Karpas-422 (cell line): ENCODE results near the gene GJA3. TPM values are rescaled to one million over a fixed set of nuclear protein-coding genes. Genes with fewer than 3 reads are reported as not detected.

Source experiments
- DNase-seq: peaks from one replicate; pipeline ENCODE4 v3.0.0-alpha.2; 2015
- H2AFZ ChIP-seq: fragments of 200-600 bp; sonication (generic); 2 replicates; pipeline ENCODE4 v1.6.1; 2014; ENCODE audit warnings: antibody characterized with exemption, low read length, mixed read lengths
- H3K27ac ChIP-seq: fragments of 200-600 bp; sonication (generic); 2 replicates; pipeline ENCODE4 v1.5.1; 2014; ENCODE audit warnings: mild to moderate bottlenecking, low read length, moderate library complexity
- H3K27me3 ChIP-seq: fragments of 200-600 bp; sonication (generic); 2 replicates; pipeline ENCODE4 v1.6.1; 2014; ENCODE audit warnings: low read length, mixed read lengths
- H3K36me3 ChIP-seq: fragments of 200-600 bp; sonication (generic); 2 replicates; pipeline ENCODE4 v1.6.1; 2014; ENCODE audit warnings: low read length, mixed read lengths; ENCODE audit not compliant: insufficient read depth
- H3K4me1 ChIP-seq: fragments of 200-600 bp; sonication (generic); 2 replicates; pipeline ENCODE4 v1.6.1; 2014; ENCODE audit warnings: mild to moderate bottlenecking, low read length, mixed read lengths
- H3K4me2 ChIP-seq: fragments of 200-600 bp; sonication (generic); 2 replicates; pipeline ENCODE4 v1.6.1; 2014; ENCODE audit warnings: low read length, low read depth, mild to moderate bottlenecking; ENCODE audit not compliant: poor library complexity, severe bottlenecking
- H3K4me3 ChIP-seq: fragments of 200-600 bp; sonication (generic); 2 replicates; pipeline ENCODE4 v1.5.1; 2014; ENCODE audit warnings: mild to moderate bottlenecking, antibody characterized with exemption, low read length, mixed read lengths
- H3K79me2 ChIP-seq: fragments of 200-600 bp; sonication (generic); 2 replicates; pipeline ENCODE4 v1.6.1; 2014; ENCODE audit warnings: mild to moderate bottlenecking, low read length, mixed read lengths
- H3K9ac ChIP-seq: fragments of 200-600 bp; sonication (generic); 2 replicates; pipeline ENCODE4 v1.6.0; 2014; ENCODE audit warnings: low read length
- H3K9me2 ChIP-seq: fragments of 200-600 bp; sonication (generic), shearing (Covaris generic); replicated peaks from 2 replicates; pipeline ENCODE4 v1.6.0; 2014; ENCODE audit warnings: mild to moderate bottlenecking, low read length, moderate library complexity; ENCODE audit not compliant: insufficient read depth
- H3K9me3 ChIP-seq: fragments of 300-700, 200-600 bp; sonication (generic); 2 replicates; pipeline ENCODE4 v1.6.1; 2014; ENCODE audit warnings: low read length, mixed read lengths
- H4K20me1 ChIP-seq: fragments of 200-600 bp; sonication (generic); 2 replicates; pipeline ENCODE4 v1.6.1; 2014; ENCODE audit warnings: mild to moderate bottlenecking, antibody characterized with exemption, low read length, low read depth; ENCODE audit not compliant: insufficient read depth
- total RNA-seq: library from RNA; depleted of rRNA; stranded (reverse); fragments of >200 nt; shearing (Covaris generic); gene quantifications from 2 replicates; pipeline ENCODE4 v1.2.3, GENCODE V29; 2014; ENCODE audit warnings: low replicate concordance

The GJA3 gene
- total RNA-seq, 1 experiment from 2014 or later, result 5.0 TPM

DNA sequence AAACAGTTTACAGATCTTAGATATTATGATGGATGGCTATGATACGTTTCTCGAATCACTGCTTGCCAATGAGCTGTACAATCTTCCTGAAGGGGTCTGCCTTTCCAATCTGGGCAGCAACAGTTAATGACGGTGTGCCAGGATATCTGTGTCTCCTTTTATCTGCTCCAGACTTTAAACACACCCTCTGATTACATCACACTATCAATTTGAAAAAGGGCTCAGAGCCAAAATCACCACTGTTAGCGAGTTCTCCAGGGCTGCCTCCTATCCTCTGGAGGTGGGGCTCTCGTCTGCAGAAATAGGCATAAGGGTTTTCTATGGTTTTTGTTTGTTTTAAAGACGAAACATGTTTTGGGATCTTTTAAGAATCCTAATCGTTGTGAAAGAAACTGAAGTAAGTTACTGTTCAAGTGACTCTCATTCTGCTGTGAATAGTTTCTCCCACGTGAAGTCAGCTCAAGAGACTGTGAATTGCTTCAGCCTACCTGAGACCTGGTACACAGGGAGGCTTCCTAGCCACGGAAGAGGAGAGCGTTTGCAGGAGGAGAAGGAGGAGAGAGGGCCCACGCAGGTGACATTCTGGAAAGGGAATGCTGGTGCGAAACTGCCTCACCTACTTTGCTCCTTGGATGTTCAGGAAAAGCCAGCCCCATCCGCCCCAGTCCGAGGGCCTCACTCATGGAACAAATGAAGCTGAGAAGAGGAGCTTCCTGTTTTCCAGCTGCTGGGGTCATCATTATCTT is 15.2 kb upstream of the GJA3 start:
- Histone ChIP-seq H3K36me3 (no peaks in the 10 kb centered on the region), H3K27ac (peak overlapping the region; percentile 97), H3K9me3 (no peaks in the 10 kb centered on the region), H3K9ac (peak overlapping the region; percentile 77), H2AFZ (peak overlapping the region; percentile 52), H3K4me2 (peak overlapping the region; percentile 66), H3K4me3 (0 out of 2 replicates have a peak overlapping the region, but pooled peaks have one; percentile 45), H3K9me2 (no peaks in the 10 kb centered on the region), H3K27me3 (no peaks in the 10 kb centered on the region), H3K79me2 (no peaks in the 10 kb centered on the region), H4K20me1 (no peaks in the 10 kb centered on the region), H3K4me1 (peaks cover 66% of the 10 kb centered on the region)
- DNase-seq, result no peak

DNA sequence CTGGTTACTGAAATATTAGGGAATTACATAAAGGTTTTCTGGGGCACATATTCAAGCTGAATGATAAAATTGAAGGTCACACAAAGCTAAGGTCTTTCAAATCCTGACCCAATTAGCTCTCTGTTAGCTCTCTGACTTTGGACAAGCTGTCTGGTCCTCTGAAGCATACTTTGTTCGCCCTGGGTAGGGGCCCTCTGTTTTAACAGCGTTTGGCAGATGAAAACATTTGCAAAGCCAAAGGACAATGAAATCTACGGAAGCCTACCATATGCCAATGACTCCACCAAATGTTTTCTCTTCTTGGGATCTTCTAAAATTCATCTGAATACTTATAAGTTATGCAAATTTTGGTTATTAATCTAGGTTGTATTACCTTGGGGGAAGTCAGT is 14.5 kb upstream of the GJA3 start:
- Histone ChIP-seq H3K4me3 (peak overlapping the region; percentile 45), H3K36me3 (no peaks in the 10 kb centered on the region), H4K20me1 (no peaks in the 10 kb centered on the region), H3K79me2 (no peaks in the 10 kb centered on the region), H3K9me2 (no peaks in the 10 kb centered on the region), H3K4me1 (peaks cover 73% of the 10 kb centered on the region), H3K4me2 (peak overlapping the region; percentile 66), H2AFZ (peak overlapping the region; percentile 52), H3K9me3 (no peaks in the 10 kb centered on the region), H3K27me3 (no peaks in the 10 kb centered on the region), H3K9ac (peak overlapping the region; percentile 77), H3K27ac (peak overlapping the region; percentile 97)
- peak; percentile 51 for DNase-seq

DNA sequence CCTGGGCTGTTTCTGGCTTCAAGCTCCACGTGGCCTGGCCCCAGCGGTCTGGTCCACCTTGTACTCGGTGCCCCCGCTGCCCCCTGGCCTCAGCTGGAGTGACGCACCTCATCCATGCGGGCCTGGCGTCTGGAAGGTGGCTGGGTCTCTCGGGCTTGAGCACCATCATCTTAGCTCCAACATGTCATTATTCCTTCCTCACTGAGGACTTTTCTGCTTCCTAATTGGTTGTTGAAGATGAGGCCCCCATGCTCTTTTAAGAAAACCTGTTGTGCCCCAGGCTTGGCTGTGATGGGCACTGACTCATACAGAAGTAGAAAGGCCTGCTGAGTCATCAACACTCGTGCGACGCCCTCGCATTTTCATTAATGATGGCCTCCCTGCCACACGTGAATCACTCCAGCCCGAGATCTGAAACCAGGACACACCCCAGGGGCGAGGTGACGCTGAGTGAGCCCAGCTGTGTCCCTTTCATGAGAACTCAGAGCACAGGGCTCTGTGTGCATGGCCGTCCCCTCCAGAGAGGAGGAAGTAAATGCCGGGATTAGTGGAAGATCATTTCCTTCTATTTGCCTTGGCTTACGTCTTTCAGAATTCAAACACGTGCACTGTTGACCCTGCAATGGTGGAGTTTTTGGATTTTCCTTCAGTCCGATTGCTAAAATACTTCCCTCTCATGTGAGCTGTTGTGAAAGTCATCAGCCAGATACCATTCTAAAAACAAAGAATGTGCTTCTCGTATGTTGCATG is 14.0 kb upstream of the GJA3 start:
- Histone ChIP-seq H3K9me3 (no peaks in the 10 kb centered on the region), H3K4me2 (peak overlapping the region; percentile 66), H2AFZ (peak overlapping the region; percentile 52), H3K36me3 (no peaks in the 10 kb centered on the region), H3K9me2 (no peaks in the 10 kb centered on the region), H3K4me1 (peaks cover 78% of the 10 kb centered on the region), H3K4me3 (peak overlapping the region; percentile 49), H3K27ac (peak overlapping the region; percentile 97), H3K9ac (peak overlapping the region; percentile 77), H3K79me2 (no peaks in the 10 kb centered on the region), H3K27me3 (no peaks in the 10 kb centered on the region), H4K20me1 (no peaks in the 10 kb centered on the region)
- peak; percentile 96 for DNase-seq

DNA sequence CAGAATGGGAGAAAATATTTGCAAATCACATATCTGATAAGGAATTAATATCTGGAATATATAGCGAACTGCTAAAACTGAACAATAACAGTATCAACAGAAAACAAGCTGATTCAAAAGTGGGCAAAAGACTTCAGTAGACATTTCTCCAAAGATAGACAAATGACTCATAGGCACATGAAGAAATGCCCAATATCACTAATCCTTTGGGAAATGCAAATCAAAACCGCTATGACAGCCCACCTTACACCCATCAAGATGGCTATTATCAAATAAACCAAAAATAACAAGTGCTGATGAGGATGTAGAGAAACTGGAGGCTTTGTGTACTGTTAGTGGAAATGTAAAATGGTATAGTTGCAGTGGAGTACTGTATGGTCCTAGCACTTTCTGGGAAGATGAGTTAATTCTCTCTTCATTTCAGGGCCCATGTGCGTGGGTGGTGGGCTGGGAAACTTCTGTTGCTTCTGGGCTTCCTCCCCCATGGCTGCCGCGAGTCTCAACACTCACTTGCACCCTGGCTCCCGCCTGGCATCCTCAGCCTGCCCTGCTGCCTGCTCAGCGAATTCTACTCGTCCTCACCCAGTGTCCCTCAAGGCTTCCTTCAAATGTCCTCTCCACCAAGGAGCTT is 12.4 kb upstream of the GJA3 start:
- Histone ChIP-seq H3K9me2 (no peaks in the 10 kb centered on the region), H3K9ac (peak overlapping the region; percentile 77), H3K4me2 (peak overlapping the region; percentile 66), H3K27ac (peak overlapping the region; percentile 97), H3K36me3 (no peaks in the 10 kb centered on the region), H4K20me1 (no peaks in the 10 kb centered on the region), H3K4me1 (peaks cover 89% of the 10 kb centered on the region), H3K79me2 (no peaks in the 10 kb centered on the region), H3K4me3 (peak overlapping the region; percentile 49), H3K27me3 (no peaks in the 10 kb centered on the region), H3K9me3 (no peaks in the 10 kb centered on the region), H2AFZ (peak overlapping the region; percentile 22; the same call in 1 of the 2 replicates)
- DNase-seq, result peak; percentile 91

GRCh38 chr13:20171364-20171763 is 10.5 kb upstream of the GJA3 start:
- no peak for DNase-seq
- Histone ChIP-seq H3K4me3 (peak overlapping the region; percentile 11; the same call in 1 of the 2 replicates), H3K9ac (peak overlapping the region; percentile 47), H3K27me3 (no peaks in the 10 kb centered on the region), H2AFZ (peak overlapping the region; percentile 70; the same call in 1 of the 2 replicates), H3K79me2 (no peaks in the 10 kb centered on the region), H3K4me2 (peak overlapping the region; percentile 66), H3K27ac (peak overlapping the region; percentile 97), H3K9me3 (no peaks in the 10 kb centered on the region), H4K20me1 (no peaks in the 10 kb centered on the region), H3K9me2 (no peaks in the 10 kb centered on the region), H3K4me1 (peaks cover 100% of the 10 kb centered on the region), H3K36me3 (no peaks in the 10 kb centered on the region)

- peak overlapping the region; percentile 70 for H2AFZ ChIP-seq
- no peaks in the 10 kb centered on the region for H3K79me2 ChIP-seq
- peak overlapping the region; percentile 66 for H3K4me2 ChIP-seq
- H3K4me3 ChIP-seq, result peak overlapping the region; percentile 11; the same call in 1 of the 2 replicates
- H3K27me3 ChIP-seq, result no peaks in the 10 kb centered on the region
- H3K9ac ChIP-seq, result peak overlapping the region; percentile 47
- H3K9me2 ChIP-seq, result no peaks in the 10 kb centered on the region
- no peaks in the 10 kb centered on the region for H4K20me1 ChIP-seq
- peak overlapping the region; percentile 97 for H3K27ac ChIP-seq
- no peaks in the 10 kb centered on the region for H3K36me3 ChIP-seq
- peaks cover 100% of the 10 kb centered on the region for H3K4me1 ChIP-seq
- DNase-seq, result peak; percentile 79
- no peaks in the 10 kb centered on the region for H3K9me3 ChIP-seq
These were observed 10.1 kb upstream of the GJA3 start for GRCh38 chr13:20170921-20171320.

DNA sequence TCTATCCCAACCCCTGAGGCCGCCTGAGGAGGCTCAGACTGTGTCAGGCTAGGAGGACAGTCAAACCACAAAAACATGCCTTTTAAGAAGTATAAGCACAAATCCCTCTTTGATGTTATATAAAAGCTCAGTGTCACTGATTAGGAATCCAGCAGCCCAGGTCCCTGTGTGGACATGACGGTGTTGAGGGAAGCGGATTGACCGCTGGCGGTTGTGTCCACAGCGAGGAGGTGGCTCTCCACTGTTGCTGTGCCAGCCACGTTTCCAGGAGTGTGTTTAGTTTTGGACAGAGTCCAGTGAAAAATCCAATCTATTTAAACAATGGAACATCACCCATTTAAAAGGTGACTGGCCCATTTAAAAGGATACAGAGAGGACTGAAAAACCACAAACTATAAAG is 7.5 kb upstream of the GJA3 start:
- Histone ChIP-seq H4K20me1 (no peaks in the 10 kb centered on the region), H3K4me2 (peak overlapping the region; percentile 54), H3K4me3 (0 out of 2 replicates have a peak overlapping the region, but pooled peaks have one; percentile 10), H3K79me2 (no peaks in the 10 kb centered on the region), H3K9me2 (no peaks in the 10 kb centered on the region), H3K9me3 (no peaks in the 10 kb centered on the region), H3K27me3 (no peaks in the 10 kb centered on the region), H3K36me3 (no peaks in the 10 kb centered on the region), H3K27ac (peak overlapping the region; percentile 97), H3K9ac (peak overlapping the region; percentile 61), H2AFZ (no peak overlapping the region), H3K4me1 (peaks cover 91% of the 10 kb centered on the region)
- DNase-seq, result no peak
